BLaER1 (cell line): Measurements from ENCODE around the gene ADGB.
"Not testable (repeated sequence)": the region's sequence is repeated elsewhere in the genome, so short reads cannot be mapped to it uniquely, and the experiment has no call there.

ENCODE experiments used
- H3K27ac ChIP-seq: shearing (Covaris generic); formaldehyde crosslinking; 2 replicates; pipeline ENCODE4 v1.8.1; 2022
- H3K27me3 ChIP-seq: shearing (Covaris generic); formaldehyde crosslinking; 2 replicates; pipeline ENCODE4 v1.8.1; 2022
- H3K36me3 ChIP-seq: shearing (Covaris generic); formaldehyde crosslinking; 2 replicates; pipeline ENCODE4 v1.8.1; 2022
- H3K4me1 ChIP-seq: shearing (Covaris generic); formaldehyde crosslinking; 2 replicates; pipeline ENCODE4 v1.8.1; 2022
- H3K4me2 ChIP-seq: shearing (Covaris generic); formaldehyde crosslinking; 2 replicates; pipeline ENCODE4 v1.8.1; 2022
- H3K4me3 ChIP-seq: shearing (Covaris generic); formaldehyde crosslinking; 2 replicates; pipeline ENCODE4 v1.8.1; 2022
- H3K9ac ChIP-seq: shearing (Covaris generic); formaldehyde crosslinking; 2 replicates; pipeline ENCODE4 v1.8.1; 2022
- H3K9me3 ChIP-seq: shearing (Covaris generic); formaldehyde crosslinking; 2 replicates; pipeline ENCODE4 v1.8.1; 2022
- H4K20me1 ChIP-seq: shearing (Covaris generic); formaldehyde crosslinking; 2 replicates; pipeline ENCODE4 v1.8.1; 2022
- Cebpa-rat ChIP-seq: shearing (Covaris generic); IDR thresholded peaks from 2 replicates; pipeline ENCODE4 v1.8.1; 2022

The ADGB gene

GRCh38 chr6:146781836-146782235 is 183.1 kb downstream of the ADGB start:
- Histone ChIP-seq H3K9me3 (no peaks in the 10 kb centered on the region), H3K36me3 (no peaks in the 10 kb centered on the region), H3K4me2 (no peak overlapping the region), H3K27me3 (peaks cover 8% of the 10 kb centered on the region; the same call in 1 of the 2 replicates), H3K27ac (no peak overlapping the region), H3K9ac (no peak overlapping the region), H4K20me1 (no peaks in the 10 kb centered on the region), H3K4me1 (no peaks in the 10 kb centered on the region), H3K4me3 (no peak overlapping the region)
- TF ChIP-seq Cebpa-rat, result no peak

- TF ChIP-seq Cebpa-rat, result no peak
- Histone ChIP-seq H4K20me1 (no peaks in the 10 kb centered on the region), H3K27me3 (no peaks in the 10 kb centered on the region), H3K4me2 (no peak overlapping the region), H3K4me1 (no peaks in the 10 kb centered on the region), H3K9me3 (no peaks in the 10 kb centered on the region), H3K9ac (no peak overlapping the region), H3K4me3 (no peak overlapping the region), H3K36me3 (no peaks in the 10 kb centered on the region), H3K27ac (no peak overlapping the region)
Measured at GRCh38 chr6:146785001-146785585, 186.3 kb downstream of the ADGB start.

- no peak overlapping the region for H3K4me2 ChIP-seq
- H3K4me1 ChIP-seq, result no peaks in the 10 kb centered on the region
- no peaks in the 10 kb centered on the region for H3K27me3 ChIP-seq
- no peak overlapping the region for H3K4me3 ChIP-seq
- no peak for TF ChIP-seq Cebpa-rat
- H3K9me3 ChIP-seq, result peaks cover 14% of the 10 kb centered on the region
- H3K36me3 ChIP-seq, result no peaks in the 10 kb centered on the region
- no peaks in the 10 kb centered on the region for H4K20me1 ChIP-seq
- H3K9ac ChIP-seq, result no peak overlapping the region
- H3K27ac ChIP-seq, result no peak overlapping the region
Measured at GRCh38 chr6:146787876-146788508, 189.2 kb downstream of the ADGB start.

GRCh38 chr6:146790561-146791091 is 191.9 kb downstream of the ADGB start:
- Histone ChIP-seq H4K20me1 (no peaks in the 10 kb centered on the region), H3K4me3 (no peak overlapping the region), H3K9me3 (peaks cover 20% of the 10 kb centered on the region), H3K9ac (no peak overlapping the region), H3K27me3 (no peaks in the 10 kb centered on the region), H3K27ac (no peak overlapping the region), H3K36me3 (no peaks in the 10 kb centered on the region), H3K4me2 (no peak overlapping the region), H3K4me1 (no peaks in the 10 kb centered on the region)
- no peak for TF ChIP-seq Cebpa-rat

- no peak for TF ChIP-seq Cebpa-rat
- H3K36me3 ChIP-seq, result no peaks in the 10 kb centered on the region
Measured at GRCh38 chr6:146791930-146792329, 193.2 kb downstream of the ADGB start.

GRCh38 chr6:146793218-146793617 is 194.4 kb downstream of the ADGB start:
- not testable (repeated sequence) for H4K20me1 ChIP-seq, H3K27ac ChIP-seq, H3K4me2 ChIP-seq

More at GRCh38 chr6:146791930-146792329, 193.2 kb downstream of the ADGB start:
- peaks cover 20% of the 10 kb centered on the region for H3K9me3 ChIP-seq
- H3K4me2 ChIP-seq, result no peak overlapping the region
- no peaks in the 10 kb centered on the region for H4K20me1 ChIP-seq
- H3K27ac ChIP-seq, result no peak overlapping the region
- no peak overlapping the region for H3K9ac ChIP-seq
- no peaks in the 10 kb centered on the region for H3K4me1 ChIP-seq
- H3K27me3 ChIP-seq, result no peaks in the 10 kb centered on the region
- no peak overlapping the region for H3K4me3 ChIP-seq

GRCh38 chr6:146795479-146796133 is 196.8 kb downstream of the ADGB start:
- Histone ChIP-seq H3K9ac (no peak overlapping the region), H4K20me1 (no peaks in the 10 kb centered on the region), H3K4me3 (no peak overlapping the region), H3K9me3 (peaks cover 20% of the 10 kb centered on the region), H3K4me1 (no peaks in the 10 kb centered on the region), H3K27ac (no peak overlapping the region), H3K27me3 (no peaks in the 10 kb centered on the region), H3K4me2 (no peak overlapping the region), H3K36me3 (no peaks in the 10 kb centered on the region)
- no peak for TF ChIP-seq Cebpa-rat

More at GRCh38 chr6:146793218-146793617, 194.4 kb downstream of the ADGB start:
- not testable (repeated sequence) for H3K36me3 ChIP-seq, H3K9ac ChIP-seq, H3K4me3 ChIP-seq, H3K4me1 ChIP-seq, H3K27me3 ChIP-seq
- peaks cover 20% of the 10 kb centered on the region for H3K9me3 ChIP-seq

- H3K27ac ChIP-seq, H3K4me1 ChIP-seq, H3K4me2 ChIP-seq: not testable (repeated sequence)
Measured at GRCh38 chr6:146803167-146803566, 204.4 kb downstream of the ADGB start.

GRCh38 chr6:146803601-146804000 is 204.8 kb downstream of the ADGB start:
- no peak overlapping the region for H3K4me3 ChIP-seq
- no peak for TF ChIP-seq Cebpa-rat
- H4K20me1 ChIP-seq, result no peaks in the 10 kb centered on the region
- H3K9ac ChIP-seq, result no peak overlapping the region
- no peak overlapping the region for H3K27ac ChIP-seq
- no peak overlapping the region for H3K4me2 ChIP-seq
- H3K9me3 ChIP-seq, result no peaks in the 10 kb centered on the region
- no peaks in the 10 kb centered on the region for H3K36me3 ChIP-seq
- H3K4me1 ChIP-seq, result no peaks in the 10 kb centered on the region
- H3K27me3 ChIP-seq, result no peaks in the 10 kb centered on the region

More at GRCh38 chr6:146803167-146803566, 204.4 kb downstream of the ADGB start:
- H3K9me3 ChIP-seq, H4K20me1 ChIP-seq, H3K27me3 ChIP-seq, H3K36me3 ChIP-seq, H3K4me3 ChIP-seq, H3K9ac ChIP-seq: not testable (repeated sequence)
